HG03097 (cell line): ENCODE results near the gene MYO1G.
"Not testable (repeated sequence)": the region's sequence is repeated elsewhere in the genome, so short reads cannot be mapped to it uniquely, and the experiment has no call there.

Source experiments
- ATAC-seq: cut with Tn5 transposase; IDR thresholded peaks from one replicate; pipeline ENCODE4 v1.9.1; 2021; ENCODE audit not compliant: unreplicated experiment, low FRiP score

The MYO1G gene

DNA sequence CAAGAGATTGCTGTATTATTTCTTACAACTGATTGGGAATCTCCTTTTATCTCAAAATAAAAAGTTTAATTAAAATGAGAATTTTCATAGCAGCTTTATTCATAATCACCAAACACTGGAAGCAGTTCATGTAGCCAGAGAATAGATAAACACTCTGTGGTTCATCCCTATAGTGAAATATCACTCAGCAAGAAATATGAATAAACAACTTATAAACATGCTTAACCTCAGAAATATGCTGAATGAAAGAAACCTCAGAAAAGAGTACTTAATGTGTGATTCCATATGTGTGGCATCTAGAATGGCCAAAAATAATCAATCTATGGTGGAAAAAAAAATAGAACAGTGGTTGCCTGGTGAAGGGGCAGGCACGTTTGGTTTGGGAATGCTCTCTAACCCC lies 33.3 kb downstream of the MYO1G start:
- ATAC-seq = no peak

GRCh38 chr7:44944821-44945220 lies 34.0 kb downstream of the MYO1G start:
- no peak for ATAC-seq

GRCh38 chr7:44943631-44944030 lies 35.2 kb downstream of the MYO1G start:
- ATAC-seq = no peak

- no peak for ATAC-seq
These were observed 41.4 kb downstream of the MYO1G start for GRCh38 chr7:44937426-44937825.

GRCh38 chr7:44936322-44936721 lies 42.5 kb downstream of the MYO1G start:
- ATAC-seq = no peak

DNA sequence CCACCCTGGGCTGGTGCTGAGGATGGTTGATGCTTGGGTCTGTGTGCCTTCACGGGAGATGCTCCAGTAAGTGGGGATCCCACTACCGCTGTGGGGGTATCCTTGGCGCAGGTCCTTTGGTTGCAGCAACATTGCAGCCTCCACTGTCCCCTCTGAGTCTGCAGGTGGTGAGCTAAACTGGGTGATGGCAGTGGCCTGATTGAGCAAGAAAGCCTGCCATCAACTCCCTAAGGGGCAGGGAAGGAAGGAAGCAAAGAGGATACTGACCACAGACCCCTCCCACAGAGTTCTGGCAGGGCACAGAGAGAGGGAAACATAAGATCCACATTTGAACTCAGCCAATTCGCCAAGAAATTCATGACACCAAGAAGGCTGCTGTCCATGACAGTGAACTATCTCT lies 43.2 kb downstream of the MYO1G start:
- ATAC-seq = no peak

GRCh38 chr7:44935016-44935415 lies 43.8 kb downstream of the MYO1G start:
- ATAC-seq = no peak

DNA sequence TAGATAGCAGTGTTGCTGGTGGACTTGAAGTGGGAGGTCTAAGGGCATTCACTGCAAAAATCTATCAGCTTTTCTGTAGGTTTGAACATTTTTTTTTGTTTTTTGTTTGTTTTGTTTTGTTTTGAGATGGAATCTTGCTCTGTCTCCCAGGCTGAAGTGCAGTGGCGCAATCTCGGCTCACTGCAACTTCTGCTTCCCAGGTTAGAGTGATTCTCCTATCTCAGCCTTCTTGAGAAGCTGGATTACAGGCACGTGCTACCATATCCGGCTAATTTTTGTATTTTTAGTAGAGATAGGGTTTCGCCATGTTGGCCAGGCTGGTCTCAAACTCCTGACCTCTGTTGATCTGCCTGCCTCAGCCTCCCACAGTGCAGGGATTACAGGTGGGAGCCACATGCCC lies 44.3 kb downstream of the MYO1G start:
- not testable (repeated sequence) for ATAC-seq

GRCh38 chr7:44930921-44931320 lies 47.9 kb downstream of the MYO1G start:
- no peak for ATAC-seq

DNA sequence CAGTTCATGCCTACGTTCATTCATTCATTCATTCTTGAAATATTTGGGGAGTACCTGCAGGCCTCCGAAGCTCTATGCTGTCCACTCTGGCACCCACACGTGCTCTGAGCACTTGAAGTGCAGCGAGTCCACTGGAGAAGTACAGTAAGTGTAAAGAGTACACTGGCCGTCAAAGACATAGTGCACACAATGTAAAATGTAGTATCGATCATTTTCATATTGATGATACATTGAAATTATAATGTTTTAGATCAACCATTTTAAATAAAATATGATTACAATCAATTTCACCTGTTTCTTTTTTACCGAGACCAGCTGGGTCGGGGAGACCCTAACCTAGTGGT lies 56.5 kb downstream of the MYO1G start:
- no peak for ATAC-seq

- peak; percentile 73 for ATAC-seq
These were observed 57.0 kb downstream of the MYO1G start for GRCh38 chr7:44921607-44922350.

- no peak for ATAC-seq
These were observed 58.7 kb downstream of the MYO1G start for GRCh38 chr7:44920119-44920518.

DNA sequence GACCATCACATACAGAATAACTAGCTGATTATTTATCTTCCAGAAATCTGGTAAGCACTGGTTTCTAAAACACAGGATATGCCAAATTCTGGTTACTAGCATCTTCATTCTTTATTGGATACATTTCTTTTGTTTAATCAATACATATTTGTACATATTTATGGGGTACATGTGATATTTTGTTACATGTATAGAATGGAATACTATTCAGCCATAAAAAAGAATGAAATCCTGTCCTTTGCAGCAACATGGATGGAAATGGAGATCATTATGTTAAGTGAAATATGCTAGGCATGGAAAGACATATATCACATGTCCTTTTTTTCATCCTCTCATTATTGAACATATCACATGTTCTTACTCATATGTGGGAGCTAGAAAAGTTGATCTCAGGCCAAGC lies 60.8 kb downstream of the MYO1G start:
- no peak for ATAC-seq

- no peak for ATAC-seq
These were observed 61.4 kb downstream of the MYO1G start for GRCh38 chr7:44917465-44917864.

DNA sequence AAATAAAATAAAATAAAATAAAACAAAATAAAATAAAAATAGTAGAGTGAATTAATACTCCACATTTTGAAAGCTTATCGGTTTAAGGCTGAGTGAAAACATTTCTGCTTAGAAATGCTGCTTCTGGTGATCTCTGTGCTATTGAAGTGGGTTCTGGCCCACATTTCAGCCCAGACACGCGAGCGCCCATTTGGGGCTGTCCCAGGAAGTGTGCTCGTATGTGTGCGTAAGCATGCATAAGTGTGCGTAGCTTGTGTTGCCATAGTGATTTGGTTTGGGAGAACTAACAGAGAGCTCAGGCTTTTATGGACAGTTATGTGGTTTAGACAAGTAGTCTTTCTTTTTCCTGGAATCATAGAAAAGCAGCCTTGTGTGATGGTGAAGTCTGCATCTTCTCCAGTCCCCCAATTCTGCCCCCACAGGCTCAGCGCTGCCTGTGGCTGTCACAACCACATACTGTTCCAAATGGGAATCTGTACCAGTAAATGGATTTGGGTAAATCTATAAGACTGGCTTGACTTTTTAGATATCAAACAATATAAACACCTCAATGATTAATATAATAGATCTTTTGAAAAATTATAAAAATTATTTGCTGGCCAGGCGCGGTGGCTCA lies 63.7 kb downstream of the MYO1G start:
- no peak for ATAC-seq

DNA sequence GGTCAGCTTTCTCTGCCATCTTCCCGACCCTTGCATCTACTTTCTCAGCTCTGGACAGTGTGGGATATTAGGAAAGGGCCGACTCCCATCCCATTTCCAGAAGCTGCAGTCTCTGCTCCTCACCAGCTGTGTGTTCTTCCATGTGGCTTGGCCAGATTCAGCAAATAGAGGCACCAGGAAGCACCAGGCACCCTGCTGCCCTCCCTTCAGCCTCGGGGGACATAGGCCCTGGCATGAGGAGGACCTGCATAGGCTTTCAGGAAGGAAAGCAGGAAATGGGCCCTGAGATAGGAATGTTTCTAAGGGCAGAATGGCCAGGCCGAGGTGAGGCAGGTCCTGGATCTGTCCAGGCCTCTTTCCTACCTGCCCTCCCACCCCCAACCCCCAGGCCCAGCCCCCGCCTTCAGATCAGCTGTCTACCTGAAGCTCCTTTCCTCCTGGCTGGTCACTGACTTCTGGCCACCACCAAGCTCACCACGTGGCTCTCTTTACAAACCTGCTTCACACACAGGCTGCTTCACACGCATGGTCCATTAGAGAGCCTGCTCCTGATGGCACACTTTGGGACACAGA lies 66.0 kb downstream of the MYO1G start:
- no peak for ATAC-seq
